Heart left ventricle (tissue), 13 donors: ENCODE measurements around the gene PDCD1LG2.

ENCODE experiments used
- CTCF ChIP-seq, 12 donors: fragments of 200-600 bp; sonication (generic) in 4 of 12; IDR thresholded peaks; one replicate each; pipeline versions ENCODE4 v1.5.0 to v1.8.0; 2018 to 2022; ENCODE audit warnings: antibody characterized with exemption in 12 of 12, mild to moderate bottlenecking in 5 of 12
- POLR2A ChIP-seq, 2 donors: fragments of 450-650 bp; IDR thresholded peaks; one replicate each; pipeline ENCODE4 v1.6.1; 2017; ENCODE audit warnings: antibody characterized with exemption in 2 of 2, mild to moderate bottlenecking in 2 of 2, moderate library complexity in 2 of 2
- donor health status: ischemic (EF 13 %, LVEDD 7.1; RV severe dilation, severe dysfunction).
- donor health status: DM: no; HTN: yes; CAD: no.
- donor health status: DM: no; HTN: no; CAD: no.
- donor health status: ischemic (EF 25% LVEDD 6.9; RV normal size, moderate dysfunction).
- donor health status: ischemic (EF 25% LVEDD 5.7; RV mildly dilated, moderate dysfunction).
- donor health status: ischemic (EF 35%, LVEDD 5.7; RV mildly dilated, moderate dysfunction).
- donor health status: nonischemic (EF 11% LVEDD 7.7; RV severe dilation, severe dysfunction).
- donor health status: DM: yes; HTN: yes; CAD: no.
- donor health status: PGD.
- donor health status: ischemic (EF 29% LVEDD 5.4; RV normal size, mild dysfunction).
- donor health status: nonischemic (EF 23%, LVEDD 6.1; RV moderate dilation, normal function).

- TF ChIP-seq CTCF (IDR thresholded peaks at IDR 0.05) (no peak), POLR2A (IDR thresholded peaks at IDR 0.05) (no peak)
Measured at GRCh38 chr9:5563886-5564285, 53.6 kb downstream of the PDCD1LG2 start.
